OCI-LY7 (cell line): ENCODE measurements around the gene DNAJC5G.

ENCODE experiments used
- CTCF ChIP-seq: fragments of 200-600 bp; sonication (generic); conservative IDR thresholded peaks from 2 replicates; pipeline ENCODE4 v1.5.1; 2014; ENCODE audit warnings: mild to moderate bottlenecking, antibody characterized with exemption, low read length, moderate library complexity, mixed read lengths
- EZH2phosphoT487 ChIP-seq: fragments of 200-600 bp; sonication (generic); IDR thresholded peaks from 2 replicates; pipeline ENCODE4 v1.6.1; 2018; ENCODE audit warnings: low read depth, borderline replicate concordance, mild to moderate bottlenecking, mixed run types, antibody characterized with exemption, low read length, moderate library complexity, mixed read lengths

DNA sequence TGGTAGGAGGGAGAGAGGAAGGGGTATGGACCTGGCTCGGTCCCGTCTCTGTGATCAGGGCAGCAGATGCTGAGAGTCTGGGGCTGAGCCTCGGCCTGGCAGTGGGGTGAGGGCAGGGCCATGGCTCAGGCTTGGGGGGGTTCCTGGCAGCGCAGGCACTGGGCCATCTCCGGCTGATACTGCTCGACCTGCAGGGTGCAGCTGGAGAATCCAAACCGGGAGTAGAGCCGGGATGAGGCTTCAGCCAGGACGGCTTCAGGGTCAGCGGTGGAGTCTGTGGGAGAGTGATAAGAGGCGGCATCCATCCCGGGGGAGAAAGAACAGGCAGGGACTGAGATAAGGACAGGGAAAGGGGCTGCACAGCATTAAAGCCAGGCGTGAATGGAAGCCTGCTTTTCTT is 20.0 kb upstream of the DNAJC5G start:
- no peak for TF ChIP-seq CTCF
- no peak for TF ChIP-seq EZH2phosphoT487
